Endothelial cell of umbilical vein (primary cell): ENCODE results near the gene RAB36. TPM values are rescaled to one million over a fixed set of nuclear protein-coding genes. Genes with fewer than 3 reads are reported as not detected.
A peak's percentile ranks its signal among the peaks of the same experiment; 100 is the strongest.

ENCODE experiments used
- BruUV-seq: library from RNA; stranded (reverse); fragments of 400-500 nt; replicated peaks from 2 replicates; lab custom pipeline; 2021; lab: Mats Ljungman, UMichigan
- CTCF ChIA-PET: fragments of 300-600, 350-600 bp; sonication (Branson Sonifier 250); formaldehyde crosslinking; loops from one replicate; lab custom pipeline; 2021; ENCODE audit warnings: antibody characterized with exemption, inconsistent platforms; lab: Charles Lee
- POLR2A ChIA-PET: fragments of 300-600, 350-600 bp; sonication (Branson Sonifier 250); formaldehyde crosslinking; loops from one replicate; lab custom pipeline; 2021; ENCODE audit warnings: antibody characterized with exemption, inconsistent platforms; lab: Charles Lee
- DNase-seq: peaks from one replicate; pipeline ENCODE4 v3.0.0-alpha.2; 2011; ENCODE audit warnings: low read depth, low spot score
- FAIRE-seq: peaks from 2 replicates; lab custom pipeline; 2011; peaks lifted over from hg19 to GRCh38; lab: Jason Lieb, UNC
- H2AFZ ChIP-seq: 2 replicates; pipeline ENCODE4 v1.6.0; 2012; ENCODE audit warnings: low read depth, low read length, control low read depth, inconsistent platforms
- H3K27ac ChIP-seq: 2 replicates; pipeline ENCODE4 v1.5.1; 2011; ENCODE audit warnings: low read depth, mild to moderate bottlenecking, control low read depth, low read length, moderate library complexity; ENCODE audit not compliant: insufficient read depth
- H3K27me3 ChIP-seq, 2 experiments: 2 replicates each; pipeline versions ENCODE4 v1.6.0 to v1.6.1; 2011; ENCODE audit warnings: low read length in 2 of 2, mixed read lengths in 1 of 2; ENCODE audit not compliant: control insufficient read depth in 2 of 2, insufficient read depth in 2 of 2
- H3K36me3 ChIP-seq, 2 experiments: 2 replicates in 1 of 2; 3 replicates in 1 of 2; pipeline ENCODE4 v1.5.1; 2011; ENCODE audit warnings: low read length in 2 of 2, mild to moderate bottlenecking in 1 of 2, moderate library complexity in 1 of 2; ENCODE audit not compliant: control insufficient read depth in 2 of 2, insufficient read depth in 2 of 2; ENCODE audit errors: extremely low read depth in 1 of 2
- H3K4me1 ChIP-seq: 3 replicates; pipeline ENCODE4 v1.5.1; 2011; ENCODE audit warnings: mild to moderate bottlenecking, low read length; ENCODE audit not compliant: control insufficient read depth, insufficient read depth; ENCODE audit errors: extremely low read depth
- H3K4me2 ChIP-seq: 2 replicates; pipeline ENCODE4 v1.6.1; 2011; ENCODE audit warnings: low read length, control low read depth, mixed read lengths; ENCODE audit not compliant: insufficient read depth
- H3K4me3 ChIP-seq, 3 experiments: fragments of 200-600 bp in 1 of 3; sonication (generic), shearing (Covaris generic) in 1 of 3; replicated peaks in 1 of 3; 2 replicates each; pipeline ENCODE4 v1.5.1; 2011 to 2016; ENCODE audit warnings: control low read depth in 3 of 3, low read length in 3 of 3, mild to moderate bottlenecking in 2 of 3, inconsistent platforms in 1 of 3, low read depth in 1 of 3, moderate library complexity in 1 of 3; ENCODE audit not compliant: insufficient read depth in 1 of 3
- H3K79me2 ChIP-seq: 2 replicates; pipeline ENCODE4 v1.6.0; 2012; ENCODE audit warnings: low read length, inconsistent platforms; ENCODE audit not compliant: control insufficient read depth, insufficient read depth
- H3K9ac ChIP-seq: replicated peaks from 2 replicates; pipeline ENCODE3; 2011; ENCODE audit warnings: low read length, control low read depth; ENCODE audit not compliant: insufficient read depth; ENCODE audit errors: extremely low read depth
- H3K9me1 ChIP-seq: replicated peaks from 3 replicates; pipeline ENCODE4 v1.6.0; 2011; ENCODE audit warnings: mild to moderate bottlenecking, low read length; ENCODE audit not compliant: control insufficient read depth, insufficient read depth; ENCODE audit errors: extremely low read depth
- H3K9me3 ChIP-seq: replicated peaks from 2 replicates; pipeline ENCODE4 v1.5.1; 2012; ENCODE audit warnings: low read length, inconsistent platforms; ENCODE audit not compliant: control insufficient read depth, insufficient read depth
- H4K20me1 ChIP-seq: replicated peaks from 2 replicates; pipeline ENCODE3; 2011; ENCODE audit warnings: mild to moderate bottlenecking, low read length; ENCODE audit not compliant: control insufficient read depth, insufficient read depth; ENCODE audit errors: extremely low read depth
- CTCF ChIP-seq, 2 donors: IDR thresholded peaks; 1 replicate in 1 of 2; 2 replicates in 1 of 2; pipeline ENCODE4 v1.5.1; 2011; ENCODE audit warnings: low read length in 2 of 2, mild to moderate bottlenecking in 2 of 2, moderate library complexity in 2 of 2, control low read depth in 1 of 2, inconsistent platforms in 1 of 2, low read depth in 1 of 2; ENCODE audit not compliant: insufficient read depth in 1 of 2; ENCODE audit errors: extremely low read depth in 1 of 2
- EZH2 ChIP-seq: IDR thresholded peaks from 2 replicates; pipeline ENCODE4 v1.6.1; 2012; ENCODE audit warnings: borderline replicate concordance, low read depth, mild to moderate bottlenecking, moderate library complexity, low read length, inconsistent platforms; ENCODE audit not compliant: severe bottlenecking
- FOS ChIP-seq: IDR thresholded peaks from 2 replicates; pipeline ENCODE4 v1.6.1; 2011; ENCODE audit warnings: mild to moderate bottlenecking, low read length, moderate library complexity, borderline replicate concordance; ENCODE audit not compliant: insufficient read depth
- GATA2 ChIP-seq: IDR thresholded peaks from 2 replicates; pipeline ENCODE4 v1.7.0; 2011; ENCODE audit warnings: low read depth, mild to moderate bottlenecking, moderate library complexity, mixed read lengths, low read length; ENCODE audit not compliant: insufficient read length, insufficient read depth
- JUN ChIP-seq: IDR thresholded peaks from 2 replicates; pipeline ENCODE4 v1.6.1; 2011; ENCODE audit warnings: borderline replicate concordance, low read depth; ENCODE audit not compliant: insufficient read length, insufficient read depth
- MAX ChIP-seq: IDR thresholded peaks from 2 replicates; pipeline ENCODE4 v1.6.1; 2011; ENCODE audit not compliant: insufficient read depth, insufficient read length
- MYC ChIP-seq: IDR thresholded peaks from one replicate; pipeline ENCODE4 v1.6.1; 2011; ENCODE audit warnings: mild to moderate bottlenecking, low read depth, low read length
- POLR2A ChIP-seq: IDR thresholded peaks from 2 replicates; pipeline ENCODE4 v1.6.1; 2012; ENCODE audit warnings: low read depth, mild to moderate bottlenecking, control low read depth, low read length
- POLR2AphosphoS5 ChIP-seq: IDR thresholded peaks from 2 replicates; pipeline ENCODE4 v1.6.1; 2012; ENCODE audit warnings: low read depth, mild to moderate bottlenecking, control low read depth, low read length, moderate library complexity; ENCODE audit not compliant: insufficient read depth
- dilution Hi-C: fragments of 300-500 bp; cut with MboI; formaldehyde crosslinking; loops from one replicate; pipeline ENCODE4 v1.15.0; 2019; ENCODE audit warnings: low sequenced_read_pairs; ENCODE audit not compliant: extremely low pct_ligation_motif_present
- intact Hi-C: fragments of 100-400 bp; cut with micrococcal nuclease; formaldehyde crosslinking; loops from one replicate; pipeline ENCODE4 v1.10.0; 2022
- polyA plus RNA-seq, 4 experiments: library from polyadenylated mRNA; depleted of rRNA in 3 of 4; stranded (reverse) in 3 of 4; unstranded in 1 of 4; fragments of >200 nt; gene quantifications; 2 replicates each; pipeline versions ENCODE4 v1.2.1 to v1.2.3, GENCODE V29; 2011 to 2012; ENCODE audit warnings: missing spikeins in 1 of 4
- total RNA-seq: library from RNA; stranded (reverse); gene quantifications from 2 replicates; pipeline ENCODE4 v1.2.3, GENCODE V29; 2021

The RAB36 gene
- total and polyA plus RNA-seq, 2 donors (not counting 3 experiments of a cell fraction or from before 2014, with no cell fraction given): 2.7 to 3.1 TPM

- no peak overlapping the region for H3K9ac ChIP-seq
- DNase-seq (peak; percentile 45), FAIRE-seq (no peak)
- H4K20me1 ChIP-seq: no peaks in the 10 kb centered on the region
- peaks cover 5% of the 10 kb centered on the region in 2 experiments for H3K36me3 ChIP-seq
- CTCF ChIA-PET: interaction anchor here (1.0 to 3.5 kb wide), 7 partner anchors 24 to 103 kb away, joined by 3 to 22 read pairs (median 3); no protein-coding TSS in a partner anchor
- intact Hi-C loops: no loop called here
- no TSS peak for BruUV-seq
- no peak overlapping the region for H3K4me2 ChIP-seq
- no peak overlapping the region for H2AFZ ChIP-seq
- peaks cover 100% of the 10 kb centered on the region for H3K79me2 ChIP-seq
- H3K4me1 ChIP-seq: peaks cover 47% of the 10 kb centered on the region
- no peaks in the 10 kb centered on the region for H3K9me1 ChIP-seq
- no peaks in the 10 kb centered on the region for H3K9me3 ChIP-seq
- H3K4me3 ChIP-seq: no peak overlapping the region
- peak overlapping the region; percentile 80 for H3K27ac ChIP-seq
- POLR2A ChIA-PET: interaction anchor here (0.7 kb wide), 1 partner anchor 26 kb away, joined by 7 read pairs; no protein-coding TSS in a partner anchor
- H3K27me3 ChIP-seq: no peaks in the 10 kb centered on the region
- dilution Hi-C loops: no loop called here
- TF ChIP-seq JUN (no peak), MAX (no peak), POLR2AphosphoS5 (no peak), POLR2A (no peak), MYC (no peak), CTCF (IDR thresholded peaks at IDR 0.05; ENCODE audit: extremely low read depth in 1 of 2, insufficient read depth in 1 of 2, low read depth in 1 of 2, low read length in 2 of 2) (no peak), GATA2 (no peak), EZH2 (no peak), FOS (no peak)
Observed at GRCh38 chr22:23187211-23187610, 41.9 kb downstream of the RAB36 start.
